ENCODE data around the gene SPTBN5.

- TF ChIP-seq POLR2A (IDR thresholded peaks at IDR 0.05; ENCODE audit: low read length) (no peak), GATA1 (IDR thresholded peaks at IDR 0.05; ENCODE audit: low read depth, low read length) (no peak)
Observed at GRCh38 chr15:41884458-41884857, 9.4 kb downstream of the SPTBN5 start.

Measured in erythroblast (primary cell).